KMS-11 (cell line): Measurements from ENCODE around the gene WDR46.

ENCODE experiments used
- H2AFZ ChIP-seq: fragments of 200-600 bp; sonication (generic); 2 replicates; pipeline ENCODE4 v1.6.1; 2016; ENCODE audit warnings: antibody characterized with exemption, mixed run types, low read depth
- H3K27ac ChIP-seq: fragments of 200-600 bp; sonication (generic); 2 replicates; pipeline ENCODE4 v1.6.1; 2016; ENCODE audit warnings: mild to moderate bottlenecking, mixed run types
- H3K27me3 ChIP-seq: fragments of 200-600 bp; sonication (generic); 2 replicates; pipeline ENCODE4 v1.6.1; 2017; ENCODE audit warnings: mild to moderate bottlenecking, low read depth, mixed run types, moderate library complexity; ENCODE audit not compliant: insufficient read depth
- H3K36me3 ChIP-seq: fragments of 200-600 bp; sonication (generic); 2 replicates; pipeline ENCODE4 v1.6.1; 2017; ENCODE audit warnings: mild to moderate bottlenecking, mixed run types; ENCODE audit not compliant: insufficient read depth
- H3K4me1 ChIP-seq: fragments of 200-600 bp; sonication (generic); 2 replicates; pipeline ENCODE4 v1.6.1; 2016; ENCODE audit warnings: mild to moderate bottlenecking, low read depth, mixed run types; ENCODE audit not compliant: poor library complexity, severe bottlenecking
- H3K4me2 ChIP-seq: fragments of 200-600 bp; sonication (generic); 2 replicates; pipeline ENCODE4 v1.7.0; 2016; ENCODE audit warnings: mild to moderate bottlenecking, mixed run types
- H3K4me3 ChIP-seq: fragments of 200-600 bp; sonication (generic); IDR thresholded peaks from 2 replicates; pipeline ENCODE4 v1.6.1; 2017; ENCODE audit warnings: low read depth, low read length, mixed read lengths; ENCODE audit not compliant: insufficient read depth
- H3K79me2 ChIP-seq: fragments of 200-600 bp; sonication (generic); 2 replicates; pipeline ENCODE4 v1.6.1; 2016; ENCODE audit warnings: low read depth, mixed run types; ENCODE audit not compliant: insufficient read depth
- H3K9ac ChIP-seq: fragments of 200-600 bp; sonication (generic); 2 replicates; pipeline ENCODE4 v1.6.1; 2016; ENCODE audit warnings: mild to moderate bottlenecking, mixed run types
- H4K20me1 ChIP-seq: fragments of 200-600 bp; sonication (generic); 2 replicates; pipeline ENCODE4 v1.6.1; 2016; ENCODE audit warnings: mild to moderate bottlenecking, mixed run types; ENCODE audit not compliant: insufficient read depth
- CTCF ChIP-seq: fragments of 200-600 bp; sonication (generic); conservative IDR thresholded peaks from 2 replicates; pipeline ENCODE4 v1.6.1; 2017; ENCODE audit warnings: low read depth, mild to moderate bottlenecking, antibody characterized with exemption, low read length, moderate library complexity, mixed read lengths

WDR46 gene

GRCh38 chr6:33330736-33331135, 41.7 kb upstream of the WDR46 start:
- Histone ChIP-seq H3K4me2 (no peak overlapping the region), H3K79me2 (no peaks in the 10 kb centered on the region), H3K36me3 (no peaks in the 10 kb centered on the region), H3K4me1 (no peaks in the 10 kb centered on the region), H4K20me1 (no peaks in the 10 kb centered on the region), H3K27ac (no peak overlapping the region), H3K27me3 (no peaks in the 10 kb centered on the region), H2AFZ (no peak overlapping the region), H3K4me3 (no peak overlapping the region), H3K9ac (no peak overlapping the region)
- TF ChIP-seq CTCF, result no peak

DNA sequence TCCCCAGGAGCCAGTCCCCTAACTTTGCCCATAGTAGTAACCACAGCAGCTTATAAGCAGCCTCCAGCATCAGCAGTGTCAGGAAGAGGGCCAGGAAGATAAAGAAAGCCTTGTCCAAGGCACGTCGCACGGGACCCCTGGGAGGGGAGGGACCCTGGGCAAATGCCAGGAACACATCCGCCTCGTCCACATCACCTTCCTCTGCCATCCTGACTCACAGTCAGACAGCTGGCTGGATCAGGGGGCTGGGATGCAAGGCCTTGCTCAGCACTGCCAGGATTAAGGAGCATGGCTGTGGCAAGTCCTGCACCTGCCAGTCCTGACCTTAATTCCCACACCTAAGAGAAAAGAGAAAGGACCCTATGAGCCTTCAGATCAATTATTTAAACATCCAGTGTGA, 40.0 kb upstream of the WDR46 start:
- no peaks in the 10 kb centered on the region for H3K36me3 ChIP-seq
- no peaks in the 10 kb centered on the region for H3K27me3 ChIP-seq
- H3K4me1 ChIP-seq, result peaks cover 4% of the 10 kb centered on the region
- H2AFZ ChIP-seq, result no peak overlapping the region
- no peak overlapping the region for H3K4me3 ChIP-seq
- H3K79me2 ChIP-seq, result no peaks in the 10 kb centered on the region
- H3K9ac ChIP-seq, result no peak overlapping the region
- no peaks in the 10 kb centered on the region for H4K20me1 ChIP-seq
- no peak overlapping the region for H3K27ac ChIP-seq
- H3K4me2 ChIP-seq, result no peak overlapping the region
- no peak for TF ChIP-seq CTCF

DNA sequence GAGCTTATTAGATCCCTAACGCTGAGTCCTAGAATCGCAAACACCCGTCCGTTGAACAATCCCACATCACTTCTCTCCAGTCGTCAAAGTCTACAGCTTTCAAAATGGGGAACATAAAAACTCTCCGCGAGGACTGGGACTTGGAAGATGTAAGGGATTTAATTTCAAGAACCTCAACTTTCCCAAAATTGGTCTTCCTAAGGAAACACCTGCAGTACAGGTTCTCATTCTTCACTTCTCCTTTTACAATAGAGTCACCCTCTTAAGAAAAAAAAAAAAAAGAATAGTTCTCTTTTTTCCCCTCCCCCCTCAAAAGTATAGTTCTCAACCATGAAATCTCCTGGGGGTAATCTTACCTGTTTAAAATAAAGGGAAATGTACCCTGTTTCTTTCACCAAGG, 35.1 kb upstream of the WDR46 start:
- Histone ChIP-seq H3K9ac (no peak overlapping the region), H2AFZ (peak overlapping the region; percentile 77; the same call in 1 of the 2 replicates), H3K27me3 (no peaks in the 10 kb centered on the region), H3K4me2 (peak overlapping the region; percentile 58), H3K4me1 (peaks cover 17% of the 10 kb centered on the region), H3K79me2 (peaks cover 29% of the 10 kb centered on the region; the same call in 1 of the 2 replicates), H3K27ac (no peak overlapping the region), H4K20me1 (no peaks in the 10 kb centered on the region), H3K36me3 (no peaks in the 10 kb centered on the region; the same call in 1 of the 2 replicates), H3K4me3 (no peak overlapping the region)
- TF ChIP-seq CTCF, result no peak

DNA sequence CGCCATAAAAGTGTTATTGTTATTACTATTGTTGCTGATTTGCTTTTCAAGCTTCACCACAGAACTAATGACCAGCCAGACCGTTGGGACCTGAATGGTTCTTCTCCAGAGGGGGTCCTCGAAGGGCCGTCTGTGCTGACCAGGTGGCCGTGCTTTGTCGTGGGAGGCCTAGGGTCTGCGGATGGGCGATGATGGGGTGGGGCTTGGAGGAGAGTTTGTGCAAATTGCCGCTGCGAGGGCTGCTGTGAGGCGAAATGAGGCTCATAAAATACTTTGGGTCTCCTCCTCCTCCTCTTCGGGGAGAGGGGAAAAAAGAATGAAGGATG, 34.5 kb upstream of the WDR46 start:
- peak overlapping the region; percentile 77 for H2AFZ ChIP-seq
- H3K4me2 ChIP-seq, result peak overlapping the region; percentile 58
- no peaks in the 10 kb centered on the region for H4K20me1 ChIP-seq
- H3K36me3 ChIP-seq, result no peaks in the 10 kb centered on the region; the same call in 1 of the 2 replicates
- peak overlapping the region; percentile 76; the same call in 1 of the 2 replicates for H3K9ac ChIP-seq
- H3K79me2 ChIP-seq, result peaks cover 29% of the 10 kb centered on the region; the same call in 1 of the 2 replicates
- H3K27me3 ChIP-seq, result no peaks in the 10 kb centered on the region
- TF ChIP-seq CTCF, result no peak
- peak overlapping the region; percentile 18; the same call in 1 of the 2 replicates for H3K27ac ChIP-seq
- H3K4me3 ChIP-seq, result peak overlapping the region; percentile 57
- peaks cover 23% of the 10 kb centered on the region for H3K4me1 ChIP-seq
